Measurements from ENCODE around the gene CD209.
A peak's percentile ranks its signal among the peaks of the same experiment; 100 is the strongest.

CD209 gene

GRCh38 chr19:7710616-7711015, 36.7 kb downstream of the CD209 start:
- no peak overlapping the region for H3K23ac ChIP-seq (ENCODE audit: low read depth, low read length, poor library complexity)
- H4K8ac ChIP-seq (ENCODE audit: low read depth, low read length): no peak overlapping the region
- H2AK5ac ChIP-seq (ENCODE audit: low read depth, low read length): no peak overlapping the region
- no peak overlapping the region for H2BK12ac ChIP-seq (ENCODE audit: low read length)
- no peak overlapping the region for H4K91ac ChIP-seq (ENCODE audit: low read depth, low read length, poor library complexity)
- no peak overlapping the region for H3K9ac ChIP-seq (ENCODE audit: low read depth, low read length, poor library complexity)
- H3K4me2 ChIP-seq (ENCODE audit: insufficient read depth, low read length, poor library complexity, severe bottlenecking): no peak overlapping the region
- DNase-seq (ENCODE audit: low spot score): no peak
- H2BK120ac ChIP-seq (ENCODE audit: low read depth, low read length): no peak overlapping the region
- no peaks in the 10 kb centered on the region for H3K36me3 ChIP-seq (replicated peaks in 1 of 2; ENCODE audit: control insufficient read depth in 2 of 2, insufficient read depth in 2 of 2, low read length in 2 of 2)
- H2AFZ ChIP-seq (ENCODE audit: low read length): no peak overlapping the region
- no peak overlapping the region for H2BK15ac ChIP-seq (ENCODE audit: low read length)
- no peaks in the 10 kb centered on the region for H3K4me1 ChIP-seq (ENCODE audit: control insufficient read depth in 2 of 2, insufficient read depth in 1 of 2, low read depth in 1 of 2, low read length in 2 of 2)
- no peak overlapping the region for H3K14ac ChIP-seq (ENCODE audit: low read length)
- H3K79me1 ChIP-seq (ENCODE audit: low read depth, low read length): no peaks in the 10 kb centered on the region
- H3K4me3 ChIP-seq (ENCODE audit: low read length in 2 of 2): no peak overlapping the region
- H3K27ac ChIP-seq (replicated peaks; ENCODE audit: low read length): no peak overlapping the region
- no peaks in the 10 kb centered on the region for H3K9me3 ChIP-seq (replicated peaks in 1 of 2; ENCODE audit: control insufficient read depth in 2 of 2, insufficient read depth in 1 of 2, low read depth in 1 of 2, low read length in 2 of 2)
- no CpG with 5 or more reads among the region's 5 CpGs for WGBS, 2 donors (ENCODE audit: extremely low coverage in 2 of 2, insufficient read length in 2 of 2, insufficient replicate concordance in 1 of 2)
- H3K4ac ChIP-seq (ENCODE audit: low read length): no peak overlapping the region
- H3K18ac ChIP-seq (ENCODE audit: low read length): no peak overlapping the region
- H2BK5ac ChIP-seq (ENCODE audit: low read length): no peak overlapping the region
- H3K27me3 ChIP-seq (ENCODE audit: control insufficient read depth in 3 of 3, insufficient read depth in 3 of 3, low read depth in 1 of 3, low read length in 3 of 3): no peaks in the 10 kb centered on the region

DNA sequence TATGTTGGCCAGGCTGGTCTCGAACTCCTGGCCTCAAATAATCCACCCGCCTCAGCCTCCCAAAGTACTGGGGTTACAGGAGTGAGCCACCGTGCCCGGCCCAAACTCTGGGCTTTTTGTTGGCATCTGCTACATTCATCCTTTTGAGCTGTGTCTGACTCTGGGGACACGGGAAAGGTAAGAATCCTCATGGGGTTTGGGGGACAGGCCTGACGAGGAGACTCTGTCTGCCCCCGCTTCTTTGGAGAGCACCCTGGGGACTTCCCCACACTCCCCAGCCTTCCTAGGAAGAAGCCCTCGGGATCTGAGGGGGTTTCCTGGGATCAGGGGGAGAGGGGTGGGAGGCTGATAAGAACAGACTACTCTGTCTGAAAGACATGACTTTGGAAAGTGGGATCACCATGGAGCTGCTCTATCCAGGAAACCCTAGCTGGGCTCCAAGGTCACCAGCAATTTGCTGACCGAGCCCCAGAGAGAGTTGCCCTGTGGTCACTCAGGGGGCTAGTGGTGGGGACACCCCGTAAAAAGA, 37.3 kb downstream of the CD209 start:
- H3K9me3 ChIP-seq (replicated peaks in 1 of 2; ENCODE audit: control insufficient read depth in 2 of 2, insufficient read depth in 1 of 2, low read depth in 1 of 2, low read length in 2 of 2): no peaks in the 10 kb centered on the region
- no peak overlapping the region for H3K4me3 ChIP-seq (ENCODE audit: low read length in 2 of 2)
- H3K27me3 ChIP-seq (ENCODE audit: control insufficient read depth in 3 of 3, insufficient read depth in 3 of 3, low read depth in 1 of 3, low read length in 3 of 3): no peaks in the 10 kb centered on the region
- no peak overlapping the region for H3K18ac ChIP-seq (ENCODE audit: low read length)
- no peak overlapping the region for H2BK12ac ChIP-seq (ENCODE audit: low read length)
- no peak overlapping the region for H3K9ac ChIP-seq (ENCODE audit: low read depth, low read length, poor library complexity)
- no peak overlapping the region for H2BK120ac ChIP-seq (ENCODE audit: low read depth, low read length)
- no peak overlapping the region for H2BK5ac ChIP-seq (ENCODE audit: low read length)
- no peaks in the 10 kb centered on the region for H3K36me3 ChIP-seq (replicated peaks in 1 of 2; ENCODE audit: control insufficient read depth in 2 of 2, insufficient read depth in 2 of 2, low read length in 2 of 2)
- H2BK15ac ChIP-seq (ENCODE audit: low read length): no peak overlapping the region
- H3K27ac ChIP-seq (replicated peaks; ENCODE audit: low read length): no peak overlapping the region
- no peak overlapping the region for H3K4ac ChIP-seq (ENCODE audit: low read length)
- no peak overlapping the region for H3K4me2 ChIP-seq (ENCODE audit: insufficient read depth, low read length, poor library complexity, severe bottlenecking)
- H3K79me1 ChIP-seq (ENCODE audit: low read depth, low read length): no peaks in the 10 kb centered on the region
- H2AK5ac ChIP-seq (ENCODE audit: low read depth, low read length): no peak overlapping the region
- no peaks in the 10 kb centered on the region for H3K4me1 ChIP-seq (ENCODE audit: control insufficient read depth in 2 of 2, insufficient read depth in 1 of 2, low read depth in 1 of 2, low read length in 2 of 2)
- no peak overlapping the region for H2AFZ ChIP-seq (ENCODE audit: low read length)
- H4K8ac ChIP-seq (ENCODE audit: low read depth, low read length): no peak overlapping the region
- no peak overlapping the region for H4K91ac ChIP-seq (ENCODE audit: low read depth, low read length, poor library complexity)
- no peak overlapping the region for H3K23ac ChIP-seq (ENCODE audit: low read depth, low read length, poor library complexity)
- no CpG with 5 or more reads among the region's 10 CpGs for WGBS, 2 donors (ENCODE audit: extremely low coverage in 2 of 2, insufficient read length in 2 of 2, insufficient replicate concordance in 1 of 2)
- no peak overlapping the region for H3K14ac ChIP-seq (ENCODE audit: low read length)
- no peak for DNase-seq (ENCODE audit: low spot score)

GRCh38 chr19:7706955-7707456, 40.3 kb downstream of the CD209 start:
- Histone ChIP-seq H2BK120ac (ENCODE audit: low read depth, low read length) (peak overlapping the region; percentile 4), H3K4ac (ENCODE audit: low read length) (no peak overlapping the region), H3K9ac (ENCODE audit: low read depth, low read length, poor library complexity) (no peak overlapping the region), H2AK5ac (ENCODE audit: low read depth, low read length) (peak overlapping the region; percentile 57), H3K23ac (ENCODE audit: low read depth, low read length, poor library complexity) (no peak overlapping the region), H3K79me1 (ENCODE audit: low read depth, low read length) (peaks cover 3% of the 10 kb centered on the region), H4K8ac (ENCODE audit: low read depth, low read length) (no peak overlapping the region), H3K27me3 (ENCODE audit: control insufficient read depth in 3 of 3, insufficient read depth in 3 of 3, low read depth in 1 of 3, low read length in 3 of 3) (peaks cover 0 to 4% (median 2%) of the 10 kb centered on the region in 3 experiments), H2BK15ac (ENCODE audit: low read length) (no peak overlapping the region), H3K27ac (replicated peaks; ENCODE audit: low read length) (no peak overlapping the region), H4K91ac (ENCODE audit: low read depth, low read length, poor library complexity) (no peak overlapping the region), H3K4me2 (ENCODE audit: insufficient read depth, low read length, poor library complexity, severe bottlenecking) (no peak overlapping the region), H3K18ac (ENCODE audit: low read length) (peak overlapping the region; percentile 29), H3K9me3 (replicated peaks in 1 of 2; ENCODE audit: control insufficient read depth in 2 of 2, insufficient read depth in 1 of 2, low read depth in 1 of 2, low read length in 2 of 2) (no peaks in the 10 kb centered on the region), H3K4me3 (ENCODE audit: low read length in 2 of 2) (peak overlapping the region in 1 of 2 donors; percentile 44), H2BK12ac (ENCODE audit: low read length) (no peak overlapping the region), H2AFZ (ENCODE audit: low read length) (no peak overlapping the region), H3K36me3 (replicated peaks in 1 of 2; ENCODE audit: control insufficient read depth in 2 of 2, insufficient read depth in 2 of 2, low read length in 2 of 2) (no peaks in the 10 kb centered on the region), H2BK5ac (ENCODE audit: low read length) (peak overlapping the region; percentile 66), H3K14ac (ENCODE audit: low read length) (no peak overlapping the region), H3K4me1 (ENCODE audit: control insufficient read depth in 2 of 2, insufficient read depth in 1 of 2, low read depth in 1 of 2, low read length in 2 of 2) (no peaks in the 10 kb centered on the region)
- no peak for DNase-seq (ENCODE audit: low spot score)
- no CpG with 5 or more reads among the region's 8 CpGs for WGBS, 2 donors (ENCODE audit: extremely low coverage in 2 of 2, insufficient read length in 2 of 2, insufficient replicate concordance in 1 of 2)

DNA sequence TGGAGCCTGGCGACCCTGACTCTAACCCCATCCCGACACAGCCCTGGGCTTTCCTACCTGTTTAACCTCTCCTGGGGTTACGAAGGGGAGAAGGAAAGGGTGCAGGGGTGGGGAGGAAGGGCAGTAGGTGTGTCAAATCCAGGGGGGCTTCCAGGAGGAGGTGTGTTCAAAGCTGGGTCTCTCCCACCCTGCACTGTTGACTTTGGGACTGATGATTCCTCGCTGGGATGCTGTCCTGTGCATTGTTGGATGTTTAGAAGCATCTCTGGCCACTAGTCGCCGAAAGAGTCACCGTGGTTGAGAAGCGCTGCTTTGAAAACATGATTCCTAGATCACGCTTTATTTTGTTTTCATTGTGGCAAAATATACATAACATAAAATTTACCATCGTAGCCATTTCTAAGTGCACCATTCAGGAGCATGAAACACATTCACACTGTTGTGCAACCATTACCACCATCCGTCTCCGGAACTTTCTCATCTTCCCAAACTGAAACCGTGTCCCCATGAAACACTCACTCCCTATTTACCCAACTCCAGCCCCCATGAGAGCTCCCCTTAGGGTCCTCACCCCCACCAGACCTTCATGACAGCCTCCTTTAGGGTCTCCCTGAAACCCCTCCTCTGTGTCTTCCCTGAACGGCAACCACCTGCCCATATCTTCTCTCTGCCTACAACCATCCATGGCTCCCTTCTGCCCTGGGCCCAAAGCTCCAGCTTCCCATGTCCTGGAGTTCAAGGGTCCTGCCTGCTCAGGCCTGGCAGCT, 41.0 kb downstream of the CD209 start:
- Histone ChIP-seq H2BK15ac (ENCODE audit: low read length) (no peak overlapping the region), H3K4me1 (ENCODE audit: control insufficient read depth in 2 of 2, insufficient read depth in 1 of 2, low read depth in 1 of 2, low read length in 2 of 2) (no peaks in the 10 kb centered on the region)
- no CpG with 5 or more reads among the region's 14 CpGs for WGBS, 2 donors (ENCODE audit: extremely low coverage in 2 of 2, insufficient read length in 2 of 2, insufficient replicate concordance in 1 of 2)

More for the DNA sequence above, 41.0 kb downstream of the CD209 start:
- H2BK120ac ChIP-seq (ENCODE audit: low read depth, low read length): peak overlapping the region; percentile 4
- no peak overlapping the region for H3K9ac ChIP-seq (ENCODE audit: low read depth, low read length, poor library complexity)
- H3K27ac ChIP-seq (replicated peaks; ENCODE audit: low read length): no peak overlapping the region
- H3K23ac ChIP-seq (ENCODE audit: low read depth, low read length, poor library complexity): no peak overlapping the region
- H3K9me3 ChIP-seq (replicated peaks in 1 of 2; ENCODE audit: control insufficient read depth in 2 of 2, insufficient read depth in 1 of 2, low read depth in 1 of 2, low read length in 2 of 2): no peaks in the 10 kb centered on the region
- H3K14ac ChIP-seq (ENCODE audit: low read length): no peak overlapping the region
- no peaks in the 10 kb centered on the region for H3K36me3 ChIP-seq (replicated peaks in 1 of 2; ENCODE audit: control insufficient read depth in 2 of 2, insufficient read depth in 2 of 2, low read length in 2 of 2)
- H2AFZ ChIP-seq (ENCODE audit: low read length): no peak overlapping the region
- no peak overlapping the region for H4K91ac ChIP-seq (ENCODE audit: low read depth, low read length, poor library complexity)
- H3K18ac ChIP-seq (ENCODE audit: low read length): peak overlapping the region; percentile 29
- H3K4me3 ChIP-seq (ENCODE audit: low read length in 2 of 2): peak overlapping the region in 1 of 2 donors; percentile 44
- H3K4me2 ChIP-seq (ENCODE audit: insufficient read depth, low read length, poor library complexity, severe bottlenecking): no peak overlapping the region
- peak overlapping the region; percentile 57 for H2AK5ac ChIP-seq (ENCODE audit: low read depth, low read length)
- H3K27me3 ChIP-seq (ENCODE audit: control insufficient read depth in 3 of 3, insufficient read depth in 3 of 3, low read depth in 1 of 3, low read length in 3 of 3): peaks cover 0 to 6% (median 2%) of the 10 kb centered on the region in 3 experiments
- H2BK12ac ChIP-seq (ENCODE audit: low read length): no peak overlapping the region
- H4K8ac ChIP-seq (ENCODE audit: low read depth, low read length): no peak overlapping the region
- H2BK5ac ChIP-seq (ENCODE audit: low read length): peak overlapping the region; percentile 66
- H3K4ac ChIP-seq (ENCODE audit: low read length): no peak overlapping the region
- no peak for DNase-seq (ENCODE audit: low spot score)
- H3K79me1 ChIP-seq (ENCODE audit: low read depth, low read length): peaks cover 3% of the 10 kb centered on the region

Measured in neuronal stem cell (in vitro differentiated cells).